NCI-H345 (cell line): ENCODE measurements around the gene BMS1.
"Not testable (repeated sequence)": the region's sequence is repeated elsewhere in the genome, so short reads cannot be mapped to it uniquely, and the experiment has no call there.

Experiments
- DNase-seq: peaks from one replicate; lab custom pipeline; 2025; lab: John Stamatoyannopoulos, UW

BMS1 gene

GRCh38 chr10:42801135-42801534, 18.5 kb downstream of the BMS1 start:
- no peak for DNase-seq

GRCh38 chr10:42802876-42803275, 20.3 kb downstream of the BMS1 start:
- DNase-seq = no peak

- DNase-seq = no peak
Measured at GRCh38 chr10:42809676-42810075, 27.1 kb downstream of the BMS1 start.

- no peak for DNase-seq
Measured at GRCh38 chr10:42812028-42812427, 29.4 kb downstream of the BMS1 start.

- not testable (repeated sequence) for DNase-seq
Measured at GRCh38 chr10:42813989-42814687, 31.5 kb downstream of the BMS1 start.

- DNase-seq = not testable (repeated sequence)
Measured at GRCh38 chr10:42816334-42816733, 33.7 kb downstream of the BMS1 start.

- no peak for DNase-seq
Measured at GRCh38 chr10:42816912-42817311, 34.3 kb downstream of the BMS1 start.

GRCh38 chr10:42817417-42817816, 34.8 kb downstream of the BMS1 start:
- DNase-seq = not testable (repeated sequence)

GRCh38 chr10:42826759-42827158, 44.2 kb downstream of the BMS1 start:
- DNase-seq = not testable (repeated sequence)

- DNase-seq = no peak
Measured at GRCh38 chr10:42827201-42827600, 44.6 kb downstream of the BMS1 start.

- not testable (repeated sequence) for DNase-seq
Measured at GRCh38 chr10:42828391-42828790, 45.8 kb downstream of the BMS1 start.

- DNase-seq = no peak
Measured at GRCh38 chr10:42830237-42830636, 47.6 kb downstream of the BMS1 start.

GRCh38 chr10:42836096-42836495, 53.5 kb downstream of the BMS1 start:
- no peak for DNase-seq

GRCh38 chr10:42836771-42837468, 54.3 kb downstream of the BMS1 start:
- DNase-seq = no peak

- DNase-seq = not testable (repeated sequence)
Measured at GRCh38 chr10:42844810-42845209, 62.2 kb downstream of the BMS1 start.

- not testable (repeated sequence) for DNase-seq
Measured at GRCh38 chr10:42847261-42847660, 64.7 kb downstream of the BMS1 start.

GRCh38 chr10:42850931-42851330, 68.3 kb downstream of the BMS1 start:
- DNase-seq = no peak

GRCh38 chr10:42859256-42859655, 76.7 kb downstream of the BMS1 start:
- DNase-seq = no peak

GRCh38 chr10:42860016-42860415, 77.4 kb downstream of the BMS1 start:
- DNase-seq = not testable (repeated sequence)

- not testable (repeated sequence) for DNase-seq
Measured at GRCh38 chr10:42862801-42863200, 80.2 kb downstream of the BMS1 start.

GRCh38 chr10:42864575-42864974, 82.0 kb downstream of the BMS1 start:
- DNase-seq = no peak

GRCh38 chr10:42865716-42866114, 83.1 kb downstream of the BMS1 start:
- no peak for DNase-seq
